Activated CD4-positive, alpha-beta T cell treated with anti-CD3 and anti-CD28 coated beads, Interleukin-2, amount 50 U/mL, for 24 hours (primary cell): ENCODE measurements around the gene PLCXD1.
"Not testable (repeated sequence)": the region's sequence is repeated elsewhere in the genome, so short reads cannot be mapped to it uniquely, and the experiment has no call there.

Source experiments
- DNase-seq, 2 donors: peaks; one replicate each; pipeline ENCODE4 v3.0.0-alpha.2; 2020; ENCODE audit warnings: low read depth in 1 of 2, low spot score in 1 of 2

Gene PLCXD1

GRCh38 chrX:316351-317325 is 35.5 kb downstream of the PLCXD1 start:
- no peak for DNase-seq

GRCh38 chrX:317424-318067 is 36.4 kb downstream of the PLCXD1 start:
- DNase-seq, result no peak

- peak; percentile 95 to 98 for DNase-seq
Observed at GRCh38 chrX:318068-318738, 37.0 kb downstream of the PLCXD1 start.

- peak; percentile 92 to 99 for DNase-seq
Observed at GRCh38 chrX:318739-319578, 37.8 kb downstream of the PLCXD1 start, which contains the start of gene GTPBP6. Gene GTPBP6, minus strand, starts transcription at chrX:318796. Its CDS starts 9 bp downstream, at chrX:318787.

- no peak for DNase-seq
Observed at GRCh38 chrX:319579-320125, 38.5 kb downstream of the PLCXD1 start.

GRCh38 chrX:320126-320783 is 39.1 kb downstream of the PLCXD1 start:
- DNase-seq, result no peak

- DNase-seq, result no peak
Observed at GRCh38 chrX:323721-324628, 42.8 kb downstream of the PLCXD1 start.

GRCh38 chrX:324664-325063 is 43.5 kb downstream of the PLCXD1 start:
- not testable (repeated sequence) for DNase-seq

- DNase-seq, result no peak
Observed at GRCh38 chrX:327660-328126, 46.5 kb downstream of the PLCXD1 start.

- no peak for DNase-seq
Observed at GRCh38 chrX:329291-329910, 48.2 kb downstream of the PLCXD1 start.

GRCh38 chrX:330141-330725 is 49.1 kb downstream of the PLCXD1 start:
- not testable (repeated sequence) for DNase-seq

- DNase-seq, result no peak
Observed at GRCh38 chrX:330726-331150, 49.6 kb downstream of the PLCXD1 start.

- no peak for DNase-seq
Observed at GRCh38 chrX:331151-331824, 50.1 kb downstream of the PLCXD1 start.

- DNase-seq, result no peak
Observed at GRCh38 chrX:331825-332495, 50.8 kb downstream of the PLCXD1 start.

GRCh38 chrX:332496-332860 is 51.3 kb downstream of the PLCXD1 start:
- DNase-seq, result no peak

- DNase-seq, result no peak
Observed at GRCh38 chrX:332916-333610, 51.9 kb downstream of the PLCXD1 start.
